ENCODE results near the gene DNAJC5.
A peak's percentile ranks its signal among the peaks of the same experiment; 100 is the strongest.
"Not testable (repeated sequence)": the region's sequence is repeated elsewhere in the genome, so short reads cannot be mapped to it uniquely, and the experiment has no call there.

The DNAJC5 gene

GRCh38 chr20:63973636-63974401 lies 78.9 kb downstream of the DNAJC5 start:
- in situ Hi-C loops (cut with HindIII; ENCODE audit: low sequenced_read_pairs): no loop called here
- no peak for DNase-seq (ENCODE audit: low read depth)
- peak overlapping the region; percentile 38 for H3K4me3 ChIP-seq (ENCODE audit: low read depth, low read length)
- TF ChIP-seq, protein P1, sequence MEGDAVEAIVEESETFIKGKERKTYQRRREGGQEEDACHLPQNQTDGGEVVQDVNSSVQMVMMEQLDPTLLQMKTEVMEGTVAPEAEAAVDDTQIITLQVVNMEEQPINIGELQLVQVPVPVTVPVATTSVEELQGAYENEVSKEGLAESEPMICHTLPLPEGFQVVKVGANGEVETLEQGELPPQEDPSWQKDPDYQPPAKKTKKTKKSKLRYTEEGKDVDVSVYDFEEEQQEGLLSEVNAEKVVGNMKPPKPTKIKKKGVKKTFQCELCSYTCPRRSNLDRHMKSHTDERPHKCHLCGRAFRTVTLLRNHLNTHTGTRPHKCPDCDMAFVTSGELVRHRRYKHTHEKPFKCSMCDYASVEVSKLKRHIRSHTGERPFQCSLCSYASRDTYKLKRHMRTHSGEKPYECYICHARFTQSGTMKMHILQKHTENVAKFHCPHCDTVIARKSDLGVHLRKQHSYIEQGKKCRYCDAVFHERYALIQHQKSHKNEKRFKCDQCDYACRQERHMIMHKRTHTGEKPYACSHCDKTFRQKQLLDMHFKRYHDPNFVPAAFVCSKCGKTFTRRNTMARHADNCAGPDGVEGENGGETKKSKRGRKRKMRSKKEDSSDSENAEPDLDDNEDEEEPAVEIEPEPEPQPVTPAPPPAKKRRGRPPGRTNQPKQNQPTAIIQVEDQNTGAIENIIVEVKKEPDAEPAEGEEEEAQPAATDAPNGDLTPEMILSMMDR (IDR thresholded peaks at IDR 0.05; ENCODE audit: low read depth, low read length, missing control alignments): peak; percentile 97

DNA sequence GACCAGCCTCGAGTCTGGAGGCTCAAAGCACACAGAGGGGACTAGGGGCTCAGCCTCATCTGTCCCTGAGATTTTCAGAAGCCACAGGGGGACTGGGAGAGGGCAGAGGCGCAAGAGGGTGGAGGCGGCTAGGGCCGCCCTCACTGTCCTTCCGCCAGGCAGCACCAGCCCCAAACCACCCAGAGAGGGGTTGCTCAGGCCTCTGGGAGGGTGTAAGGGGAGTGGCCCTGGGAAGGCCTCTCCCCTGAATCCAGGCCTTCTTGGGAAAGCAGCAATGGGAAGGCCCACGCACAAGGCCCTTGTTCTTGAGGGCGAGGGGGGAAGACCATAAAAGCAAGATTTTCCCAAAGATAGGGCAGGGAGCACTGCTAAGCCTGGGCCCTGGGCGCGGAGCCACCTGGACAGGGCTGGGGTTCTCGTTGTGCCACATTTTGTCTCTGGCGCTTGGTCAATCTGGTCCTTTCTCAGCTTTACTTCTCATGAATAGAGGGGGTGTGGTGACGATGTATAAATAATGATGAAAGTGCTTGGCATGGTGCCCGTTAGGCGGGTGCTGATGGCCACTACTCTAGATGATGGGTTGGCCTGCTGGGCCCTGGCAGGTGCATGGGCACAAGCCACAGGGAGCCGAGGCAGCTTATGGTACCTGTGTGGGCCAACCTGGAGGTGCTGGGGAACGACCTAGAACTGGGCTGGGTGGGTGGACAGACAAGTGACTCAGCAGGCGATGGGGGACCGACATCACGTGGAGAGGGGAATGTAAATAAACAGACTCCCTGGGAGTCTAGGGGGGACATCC lies 79.7 kb downstream of the DNAJC5 start:
- no peak for DNase-seq (ENCODE audit: low read depth)
- in situ Hi-C loops (cut with HindIII; ENCODE audit: low sequenced_read_pairs): no loop called here
- no peak overlapping the region for H3K4me3 ChIP-seq (ENCODE audit: low read depth, low read length)
- TF ChIP-seq, protein P1 (IDR thresholded peaks at IDR 0.05; ENCODE audit: low read depth, low read length, missing control alignments): no peak

GRCh38 chr20:63976511-63976910 lies 81.6 kb downstream of the DNAJC5 start:
- in situ Hi-C loops (cut with HindIII; ENCODE audit: low sequenced_read_pairs): not testable (repeated sequence)

DNA sequence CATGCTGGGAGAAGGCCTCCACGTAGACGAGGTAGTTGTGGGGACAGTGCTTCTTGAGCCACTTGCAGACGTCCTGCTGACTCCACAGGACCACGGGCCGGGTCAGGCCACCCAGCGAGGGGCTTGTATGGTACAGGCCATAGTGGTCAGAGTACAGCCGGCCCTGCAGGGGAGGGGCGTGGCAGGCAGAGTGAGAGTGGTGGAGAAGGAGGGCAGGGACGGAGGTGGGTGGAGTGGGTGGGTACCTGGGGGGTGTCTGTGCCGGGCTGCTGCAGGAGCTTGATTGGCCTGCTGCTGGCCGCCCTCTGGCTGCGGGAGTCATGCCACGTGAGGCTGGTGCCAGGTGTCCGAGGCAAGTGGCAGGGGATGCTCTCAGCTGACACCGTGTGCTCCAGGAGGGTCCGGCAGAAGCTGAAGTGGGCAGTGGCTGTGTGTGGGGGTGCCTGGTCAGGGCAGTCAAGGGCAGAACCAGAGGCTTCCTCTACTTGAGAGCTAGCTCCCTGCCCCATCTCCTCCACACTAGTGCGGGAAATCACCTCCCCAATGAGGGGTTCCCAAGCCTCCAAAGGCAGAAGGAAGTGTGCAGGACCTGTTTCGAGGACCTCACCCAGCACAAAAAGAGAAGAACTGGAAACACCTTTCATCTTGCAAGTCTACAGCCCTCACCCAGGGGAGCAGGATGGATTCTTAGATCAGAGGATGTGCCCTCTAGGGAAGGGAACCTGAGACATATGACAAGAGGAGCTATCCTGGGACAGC lies 82.2 kb downstream of the DNAJC5 start:
- in situ Hi-C loops (cut with HindIII; ENCODE audit: low sequenced_read_pairs): no loop called here
- no peak for DNase-seq (ENCODE audit: low read depth)
- H3K4me3 ChIP-seq (ENCODE audit: low read depth, low read length): no peak overlapping the region
- TF ChIP-seq, protein P1 (IDR thresholded peaks at IDR 0.05; ENCODE audit: low read depth, low read length, missing control alignments): no peak

More at GRCh38 chr20:63976511-63976910, 81.6 kb downstream of the DNAJC5 start:
- not testable (repeated sequence) for H3K4me3 ChIP-seq (ENCODE audit: low read depth, low read length); DNase-seq (ENCODE audit: low read depth)

DNA sequence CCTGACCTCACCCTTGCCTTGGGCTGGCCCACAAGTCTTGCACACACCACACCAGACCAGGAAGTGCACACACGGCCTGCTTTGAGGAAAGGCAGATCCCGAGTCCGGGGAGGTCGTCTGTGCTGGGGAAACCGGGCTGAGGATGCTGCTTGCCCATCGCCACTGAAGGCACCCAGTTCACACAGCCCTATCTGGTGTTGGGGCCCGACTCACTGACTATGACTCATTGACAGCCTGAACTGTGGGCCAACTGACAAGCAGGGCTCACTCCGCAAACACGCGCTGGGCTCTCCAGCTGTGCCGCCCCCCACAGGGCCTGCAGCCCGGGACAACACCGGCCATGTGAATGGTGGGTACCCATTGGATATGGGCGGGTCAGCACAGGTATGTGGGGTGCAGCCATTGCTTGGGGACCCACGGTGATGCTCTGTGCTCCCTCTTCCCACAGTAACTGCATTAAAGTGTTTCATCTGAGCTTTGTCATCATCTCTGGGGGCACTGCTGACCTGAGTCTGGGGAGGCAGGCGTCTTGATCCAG lies 82.9 kb downstream of the DNAJC5 start:
- DNase-seq (ENCODE audit: low read depth): no peak
- in situ Hi-C loops (cut with HindIII; ENCODE audit: low sequenced_read_pairs): no loop called here
- H3K4me3 ChIP-seq (ENCODE audit: low read depth, low read length): no peak overlapping the region
- TF ChIP-seq, protein P1 (IDR thresholded peaks at IDR 0.05; ENCODE audit: low read depth, low read length, missing control alignments): no peak

DNA sequence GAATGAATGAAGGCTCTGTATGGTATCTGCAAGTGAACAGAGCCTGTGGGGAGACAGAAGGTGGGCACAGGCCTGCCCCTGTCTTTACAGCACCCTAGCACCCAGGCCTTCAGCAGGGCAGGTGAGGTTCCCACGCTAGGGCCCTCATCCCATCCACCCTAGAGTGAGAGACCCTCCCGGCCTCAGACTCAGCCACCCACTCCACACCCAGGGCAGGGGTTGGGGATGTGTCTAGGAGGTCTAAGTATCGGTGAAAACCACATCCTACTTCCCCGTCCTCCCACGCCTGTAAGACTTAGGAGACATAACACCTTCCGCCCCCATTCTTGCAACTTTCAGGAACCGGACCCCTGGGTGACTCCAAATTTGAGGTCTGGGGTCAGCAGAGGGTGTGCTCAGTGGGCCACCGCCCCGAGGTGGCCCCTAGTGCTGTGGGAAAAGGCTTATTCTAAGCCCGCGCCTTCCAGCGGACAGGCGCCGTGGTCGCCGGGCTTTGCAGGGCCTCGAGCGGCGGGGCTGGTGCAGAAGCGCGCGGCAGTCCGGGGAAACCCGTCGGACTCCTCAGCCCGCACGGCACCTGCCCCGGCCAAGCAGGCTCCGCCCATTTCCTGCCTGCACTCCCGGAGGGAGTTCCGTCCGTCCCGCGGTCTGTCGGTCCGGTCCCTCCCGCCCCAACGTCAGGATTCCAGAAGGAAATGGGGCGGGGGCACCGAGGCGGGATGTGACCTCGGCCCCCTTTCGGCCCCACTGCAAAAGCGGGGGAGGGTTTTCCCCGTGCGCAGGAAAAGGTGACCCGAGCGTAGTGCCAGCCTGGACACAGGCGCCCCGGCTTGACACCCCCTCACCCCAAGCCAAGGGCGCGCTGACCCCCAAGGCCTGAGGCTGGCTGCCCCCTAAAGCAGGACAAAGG lies 83.6 kb downstream of the DNAJC5 start:
- H3K4me3 ChIP-seq (ENCODE audit: low read depth, low read length): peak overlapping the region; percentile 88
- DNase-seq (ENCODE audit: low read depth): no peak
- TF ChIP-seq, protein P1 (IDR thresholded peaks at IDR 0.05; ENCODE audit: low read depth, low read length, missing control alignments): no peak
- in situ Hi-C loops (cut with HindIII; ENCODE audit: low sequenced_read_pairs): no loop called here
